NCI-H2029 treated with DMSO at 0.1 percent for 48 hours (cell line): ENCODE measurements around the gene PSMB1.
"Not testable (repeated sequence)": the region's sequence is repeated elsewhere in the genome, so short reads cannot be mapped to it uniquely, and the experiment has no call there.

ENCODE experiments used
- DNase-seq: peaks from one replicate; lab custom pipeline; 2025; lab: John Stamatoyannopoulos, UW

Gene PSMB1

DNA sequence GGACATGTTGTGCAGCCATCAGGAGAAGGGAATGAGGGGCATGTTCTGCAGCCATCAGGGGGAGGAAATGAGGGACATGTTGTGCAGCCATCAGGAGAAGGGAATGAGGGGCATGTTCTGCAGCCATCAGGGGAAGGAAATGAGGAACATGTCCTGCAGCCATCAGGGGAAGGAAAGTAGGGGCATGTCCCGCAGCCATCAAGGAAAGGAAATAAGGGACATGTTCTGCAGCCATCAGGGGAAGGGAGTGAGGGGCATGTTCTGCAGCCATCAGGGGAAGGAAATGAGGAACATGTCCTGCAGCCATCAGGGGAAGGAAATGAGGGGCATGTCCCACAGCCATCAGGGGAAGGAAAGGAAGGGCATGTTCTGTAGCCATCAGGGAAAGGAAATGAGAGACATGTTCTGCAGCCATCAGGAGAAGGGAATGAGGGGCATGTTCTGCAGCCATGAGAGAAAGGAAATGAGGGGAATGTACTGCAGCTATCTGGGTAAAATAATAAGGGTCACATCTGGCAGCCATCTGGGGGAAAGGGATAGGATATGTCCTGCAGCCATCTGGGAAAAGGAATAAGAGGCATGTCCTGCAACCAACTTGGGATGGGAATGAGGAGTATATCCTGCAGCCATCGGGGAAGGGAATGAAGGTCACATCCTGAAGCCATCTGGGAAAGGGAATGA is 50.2 kb downstream of the PSMB1 start:
- DNase-seq: not testable (repeated sequence)

DNA sequence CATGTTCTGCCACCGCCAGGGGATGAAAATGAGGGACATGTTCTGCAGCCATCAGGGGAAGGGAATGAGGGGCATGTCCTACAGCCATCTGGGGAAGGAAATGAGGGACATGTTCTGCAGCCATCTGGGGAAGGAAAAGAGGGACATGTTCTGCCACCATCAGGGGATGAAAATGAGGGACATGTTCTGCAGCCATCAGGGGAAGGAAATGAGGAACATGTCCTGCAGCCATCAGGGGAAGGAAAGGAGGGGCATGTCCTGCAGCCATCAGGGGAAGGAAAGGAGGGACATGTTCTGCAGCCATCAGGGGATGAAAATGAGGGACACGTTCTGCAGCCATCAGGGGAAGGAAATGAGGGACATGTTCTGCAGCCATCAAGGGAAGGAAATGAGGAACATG is 50.8 kb downstream of the PSMB1 start:
- not testable (repeated sequence) for DNase-seq

DNA sequence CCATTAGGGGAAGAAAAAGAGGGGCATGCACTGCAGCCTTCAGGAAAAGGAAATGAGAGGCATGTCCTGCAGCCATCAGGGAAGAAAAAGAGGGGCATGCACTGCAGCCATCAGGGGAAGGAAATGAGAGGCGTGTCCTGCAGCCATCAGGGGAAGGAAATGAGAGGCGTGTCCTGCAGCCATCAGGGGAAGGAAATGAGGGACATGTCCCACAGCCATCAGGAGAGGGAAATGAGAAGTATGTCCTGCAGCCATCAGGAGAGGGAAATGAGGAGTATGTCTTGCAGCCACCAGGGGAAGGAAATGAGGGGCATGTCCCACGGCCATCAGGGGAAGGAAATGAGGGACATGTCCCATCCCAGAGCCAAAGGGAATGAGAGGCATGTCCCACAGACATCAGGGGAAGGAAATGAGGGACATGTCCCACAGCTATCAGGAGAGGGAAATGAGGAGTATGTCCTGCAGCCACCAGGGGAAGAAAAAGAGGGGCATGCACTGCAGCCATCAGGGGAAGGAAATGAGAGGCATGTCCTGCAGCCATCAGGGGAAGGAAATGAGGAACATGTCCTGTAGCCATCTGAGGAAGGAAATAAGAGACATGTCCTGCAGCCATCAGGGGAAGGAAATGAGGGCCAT is 52.0 kb downstream of the PSMB1 start:
- DNase-seq: no peak

DNA sequence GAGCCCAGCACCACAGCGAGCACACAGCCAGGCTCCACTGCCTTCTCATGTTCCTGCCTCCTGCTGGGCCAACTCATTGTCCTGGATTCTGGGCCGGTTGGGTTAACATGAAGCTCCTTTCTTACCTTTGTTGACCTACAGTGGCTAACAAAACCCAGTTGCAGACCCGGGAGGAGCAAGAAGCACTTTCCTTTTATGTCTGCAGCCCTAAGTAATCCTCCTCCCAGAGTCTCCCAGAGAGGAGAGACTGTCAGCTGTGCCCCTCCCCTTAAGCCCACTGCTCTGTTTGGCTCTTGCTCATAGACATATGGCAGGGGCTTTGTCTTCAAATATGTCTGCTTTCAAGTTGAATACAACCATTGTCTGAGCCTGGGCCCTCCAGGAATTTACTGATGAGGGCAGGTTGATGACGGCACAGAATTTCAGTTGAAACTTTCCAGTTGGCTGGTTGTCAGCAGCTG is 55.2 kb downstream of the PSMB1 start:
- DNase-seq: peak; percentile 15

DNA sequence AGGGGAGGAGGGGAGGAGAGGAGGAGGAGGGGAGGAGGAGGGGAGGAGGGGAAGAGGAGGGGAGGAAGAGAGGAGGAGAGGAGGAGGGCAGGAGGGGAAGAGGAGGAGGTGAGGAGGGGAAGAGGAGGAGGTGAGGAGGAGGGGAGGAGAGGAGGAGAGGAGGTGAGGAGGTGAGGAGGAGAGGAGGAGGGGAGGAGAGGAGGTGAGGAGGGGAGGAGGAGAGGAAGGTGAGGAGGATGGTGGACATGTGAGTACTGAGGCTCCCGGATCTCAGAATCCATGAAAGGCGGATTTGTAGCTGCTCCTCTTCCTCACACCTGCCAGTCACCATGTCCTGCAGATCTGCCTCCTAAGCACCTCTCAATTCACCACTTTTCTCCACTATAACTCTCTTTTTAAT is 59.8 kb downstream of the PSMB1 start:
- no peak for DNase-seq

DNA sequence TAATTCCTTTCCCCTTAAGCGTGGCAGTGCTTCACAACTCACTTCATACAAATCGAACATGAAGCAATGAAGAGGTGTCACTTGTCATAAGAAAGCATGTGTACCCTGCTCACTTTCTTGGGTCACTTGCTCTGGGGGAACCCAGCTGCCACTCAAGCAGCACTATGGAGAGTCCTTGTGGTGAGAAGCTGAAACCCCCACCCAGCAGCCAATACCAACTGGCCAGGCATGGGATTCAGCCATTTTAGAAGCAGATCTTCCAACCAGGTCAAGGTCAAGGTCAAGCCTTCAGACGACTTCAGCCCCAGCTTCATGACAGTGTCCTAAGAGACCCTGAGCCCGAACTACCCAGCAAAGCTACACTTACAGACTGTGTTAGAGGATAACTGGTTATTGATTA is 62.8 kb downstream of the PSMB1 start:
- no peak for DNase-seq

DNA sequence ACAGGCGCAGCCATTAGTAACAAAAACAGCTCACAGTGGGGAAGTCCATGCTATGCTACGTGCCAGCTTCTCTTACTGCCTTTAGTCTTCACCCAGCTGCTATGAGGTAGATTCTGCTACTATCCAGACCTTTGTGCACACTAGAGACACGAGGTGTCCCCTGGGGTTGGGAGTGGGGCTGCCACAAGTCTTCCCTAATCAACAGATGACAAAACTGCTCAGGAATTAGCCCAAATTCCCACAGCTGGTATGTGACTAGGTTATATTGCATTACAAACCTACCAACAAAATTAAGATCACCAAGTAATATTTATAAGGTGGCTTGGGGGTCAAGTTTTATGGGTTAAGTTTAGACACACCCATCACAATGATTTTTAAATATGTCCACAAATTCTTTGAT is 63.3 kb downstream of the PSMB1 start:
- no peak for DNase-seq

DNA sequence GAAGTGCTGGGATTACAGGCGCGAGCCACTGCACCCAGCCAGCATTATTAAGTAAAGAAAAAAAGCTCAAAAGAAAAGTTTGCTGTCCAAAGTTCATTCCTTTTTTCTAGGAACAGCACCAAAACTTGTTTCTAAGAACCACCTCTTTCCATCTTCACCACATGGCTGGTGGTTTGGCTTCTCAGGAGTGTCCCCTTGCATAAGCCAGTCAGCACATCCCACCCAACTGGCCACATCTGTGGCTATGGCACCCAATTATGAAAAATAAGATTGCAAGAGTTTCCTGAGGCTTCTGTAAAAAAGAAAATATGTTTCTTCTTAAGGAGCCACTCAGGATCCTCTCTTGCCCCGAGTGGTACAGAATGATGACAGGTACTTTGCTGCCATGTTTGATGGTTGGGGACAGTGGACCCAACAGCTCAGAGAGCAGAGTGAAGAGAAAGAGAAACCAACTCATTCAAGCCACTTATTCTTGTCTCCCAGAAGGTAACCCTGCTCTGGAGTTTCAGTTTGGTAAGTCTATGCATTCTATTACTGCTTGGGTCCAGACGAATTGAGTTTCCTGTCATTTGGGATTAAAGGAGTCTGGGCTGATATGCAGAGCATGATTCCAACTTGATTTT is 65.3 kb downstream of the PSMB1 start:
- no peak for DNase-seq

DNA sequence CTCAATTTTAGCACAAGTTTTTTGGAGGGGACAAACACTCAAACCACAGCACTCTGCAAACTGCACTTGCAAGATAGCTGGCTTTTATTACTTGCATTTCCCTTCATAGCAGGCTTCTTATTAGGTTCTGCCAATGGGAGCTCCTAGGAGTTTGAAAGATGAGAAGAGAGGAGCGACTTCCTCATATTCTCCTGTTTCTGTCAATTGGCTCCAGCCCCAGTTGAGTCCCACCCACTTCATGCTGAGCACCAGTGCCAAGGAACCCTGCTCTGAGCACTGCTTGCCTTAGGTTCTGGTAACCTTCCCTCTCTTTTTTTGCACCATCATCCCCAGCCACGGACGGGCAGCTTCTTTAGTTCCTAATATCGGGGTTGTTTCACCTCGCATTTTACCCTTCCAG is 67.9 kb downstream of the PSMB1 start:
- no peak for DNase-seq
